PC-9 (cell line): ENCODE data around the gene BAIAP2L1.

Experiments
- CTCF ChIP-seq: fragments of 200-600 bp; sonication (generic); conservative IDR thresholded peaks from 2 replicates; pipeline ENCODE4 v1.6.1; 2017; ENCODE audit warnings: mixed run types, antibody characterized with exemption, mild to moderate bottlenecking, moderate library complexity
- EZH2 ChIP-seq: fragments of 200-600 bp; sonication (generic); IDR thresholded peaks from 2 replicates; pipeline ENCODE4 v1.8.0; 2017; ENCODE audit warnings: antibody characterized with exemption, low read depth

DNA sequence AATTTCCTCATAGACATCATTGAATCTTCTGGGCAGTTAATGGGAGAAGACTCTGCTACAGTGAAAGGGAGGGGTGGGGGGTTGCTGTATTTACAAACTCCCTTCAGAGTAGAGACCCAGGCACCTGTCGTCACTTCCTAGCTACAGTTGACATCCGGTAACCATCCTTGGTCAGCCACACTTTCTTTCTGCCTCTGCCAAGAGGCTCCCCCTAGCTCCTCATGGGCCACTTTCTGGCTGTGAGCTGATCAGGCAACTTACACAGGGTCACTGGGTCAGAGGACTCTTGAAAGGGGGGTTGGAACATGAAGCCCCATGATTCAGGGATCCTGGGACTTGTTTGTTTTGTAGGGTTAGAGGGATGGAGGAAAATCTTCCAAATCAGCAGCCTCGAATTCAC lies 150.1 kb downstream of the BAIAP2L1 start:
- TF ChIP-seq CTCF = no peak
- no peak for TF ChIP-seq EZH2
